HEK293 (cell line): ENCODE results near the gene SLC12A3.

Experiments
- CTCF ChIA-PET: fragments of 350-600 bp; formaldehyde crosslinking; extraction: SDS; loops from one replicate; lab custom pipeline; 2021; ENCODE audit warnings: antibody characterized with exemption; lab: Yijun Ruan, JAX
- POLR2A ChIA-PET: fragments of 300-600 bp; formaldehyde crosslinking; extraction: SDS; loops from one replicate; lab custom pipeline; 2020; ENCODE audit warnings: antibody characterized with exemption, inconsistent platforms; lab: Yijun Ruan, JAX
- H3K27ac ChIP-seq: fragments of 200-500 bp; sonication (Bioruptor generic); 2 replicates; pipeline ENCODE4 v1.5.1; 2014; ENCODE audit warnings: low read depth, low read length, control low read depth, inconsistent platforms; ENCODE audit errors: extremely low read depth
- H3K36me3 ChIP-seq, 2 experiments: fragments of 200-500 bp in 1 of 2; sonication (Bioruptor generic) in 1 of 2; 1 replicate in 1 of 2; 2 replicates in 1 of 2; pipeline ENCODE4 v1.5.1; 2014 to 2017; ENCODE audit warnings: inconsistent platforms in 2 of 2, low read length in 2 of 2; ENCODE audit not compliant: control insufficient read depth in 2 of 2, insufficient read depth in 1 of 2
- H3K4me1 ChIP-seq: fragments of 200-500 bp; sonication (Bioruptor generic); 2 replicates; pipeline ENCODE4 v1.5.1; 2014; ENCODE audit warnings: mild to moderate bottlenecking, low read length, inconsistent platforms; ENCODE audit not compliant: control insufficient read depth, insufficient read depth
- H3K4me3 ChIP-seq: 2 replicates; pipeline ENCODE4 v1.5.1; 2011; ENCODE audit warnings: low read depth, mild to moderate bottlenecking, control low read depth, low read length, moderate library complexity
- H3K9me3 ChIP-seq: fragments of 200-500 bp; sonication (Bioruptor generic); 2 replicates; pipeline ENCODE4 v1.5.1; 2014; ENCODE audit warnings: low read depth, low read length, inconsistent platforms; ENCODE audit not compliant: control insufficient read depth, insufficient read depth
- EGR2 ChIP-seq: fragments of 450-650 bp; formaldehyde crosslinking; IDR thresholded peaks from 2 replicates; pipeline ENCODE4 v1.5.1; 2016; ENCODE audit warnings: low read depth, missing biosample characterization, missing genetic modification characterization
- KLF1 ChIP-seq: fragments of 450-650 bp; formaldehyde crosslinking; IDR thresholded peaks from 2 replicates; pipeline ENCODE4 v1.5.1; 2016; ENCODE audit warnings: missing biosample characterization, missing genetic modification characterization
- KLF9 ChIP-seq: fragments of 450-650 bp; formaldehyde crosslinking; IDR thresholded peaks from 2 replicates; pipeline ENCODE4 v1.5.1; 2016; ENCODE audit warnings: missing biosample characterization, missing genetic modification characterization, low read depth
- MYNN ChIP-seq: fragments of 450-650 bp; formaldehyde crosslinking; IDR thresholded peaks from 2 replicates; pipeline ENCODE4 v1.5.1; 2016; ENCODE audit warnings: missing biosample characterization, missing genetic modification characterization, borderline replicate concordance
- MZF1 ChIP-seq: fragments of 450-650 bp; formaldehyde crosslinking; IDR thresholded peaks from 2 replicates; pipeline ENCODE4 v1.5.1; 2017; ENCODE audit warnings: missing biosample characterization, missing genetic modification characterization, borderline replicate concordance
- SP2 ChIP-seq: fragments of 450-650 bp; formaldehyde crosslinking; IDR thresholded peaks from 2 replicates; pipeline ENCODE4 v1.5.1; 2016; ENCODE audit warnings: missing biosample characterization, missing genetic modification characterization
- SP3 ChIP-seq: fragments of 450-650 bp; formaldehyde crosslinking; IDR thresholded peaks from 2 replicates; pipeline ENCODE4 v1.5.1; 2016; ENCODE audit warnings: missing biosample characterization, missing genetic modification characterization
- YY1 ChIP-seq: fragments of 450-650 bp; formaldehyde crosslinking; IDR thresholded peaks from 2 replicates; pipeline ENCODE4 v1.5.1; 2018; ENCODE audit warnings: missing biosample characterization, missing genetic modification characterization
- ZFP69B ChIP-seq: fragments of 450-650 bp; formaldehyde crosslinking; IDR thresholded peaks from 2 replicates; pipeline ENCODE4 v1.5.1; 2016; ENCODE audit warnings: missing biosample characterization, missing genetic modification characterization
- ZNF10 ChIP-seq: fragments of 450-650 bp; formaldehyde crosslinking; IDR thresholded peaks from 2 replicates; pipeline ENCODE4 v1.5.1; 2017; ENCODE audit warnings: missing biosample characterization, missing genetic modification characterization
- ZNF19 ChIP-seq: fragments of 450-650 bp; formaldehyde crosslinking; IDR thresholded peaks from 2 replicates; pipeline ENCODE4; 2016; ENCODE audit warnings: missing biosample characterization, missing genetic modification characterization, low read depth
- ZNF214 ChIP-seq: fragments of 450-650 bp; formaldehyde crosslinking; IDR thresholded peaks from 2 replicates; pipeline ENCODE4 v1.5.1; 2017; ENCODE audit warnings: missing biosample characterization, mild to moderate bottlenecking, missing genetic modification characterization, borderline replicate concordance
- ZNF335 ChIP-seq: fragments of 450-650 bp; formaldehyde crosslinking; conservative IDR thresholded peaks from 2 replicates; pipeline ENCODE4 v1.5.1; 2016; ENCODE audit warnings: missing biosample characterization, missing genetic modification characterization
- ZNF350 ChIP-seq: fragments of 450-650 bp; formaldehyde crosslinking; IDR thresholded peaks from 2 replicates; pipeline ENCODE4 v1.5.0; 2017; ENCODE audit warnings: missing biosample characterization, mild to moderate bottlenecking, missing genetic modification characterization
- ZNF366 ChIP-seq: fragments of 450-650 bp; formaldehyde crosslinking; conservative IDR thresholded peaks from 2 replicates; pipeline ENCODE4 v1.5.1; 2016; ENCODE audit warnings: missing biosample characterization, missing genetic modification characterization
- ZNF596 ChIP-seq: fragments of 450-650 bp; IDR thresholded peaks from 2 replicates; pipeline ENCODE4 v1.5.0; 2018; ENCODE audit warnings: missing biosample characterization, mild to moderate bottlenecking, missing genetic modification characterization, moderate library complexity
- ZNF629 ChIP-seq: fragments of 450-650 bp; formaldehyde crosslinking; IDR thresholded peaks from 2 replicates; pipeline ENCODE4 v1.5.1; 2017; ENCODE audit warnings: missing biosample characterization, missing genetic modification characterization
- ZNF660 ChIP-seq: fragments of 450-650 bp; IDR thresholded peaks from 2 replicates; pipeline ENCODE4 v1.5.1; 2018; ENCODE audit warnings: missing biosample characterization, mild to moderate bottlenecking, missing genetic modification characterization
- ZNF747 ChIP-seq: fragments of 450-650 bp; formaldehyde crosslinking; IDR thresholded peaks from 2 replicates; pipeline ENCODE4 v1.5.1; 2016; ENCODE audit warnings: missing biosample characterization, missing genetic modification characterization
- ZNF768 ChIP-seq: fragments of 450-650 bp; formaldehyde crosslinking; IDR thresholded peaks from 2 replicates; pipeline ENCODE4 v1.5.1; 2018; ENCODE audit warnings: missing biosample characterization, mild to moderate bottlenecking, missing genetic modification characterization
- ZNF777 ChIP-seq: fragments of 450-650 bp; formaldehyde crosslinking; IDR thresholded peaks from 2 replicates; pipeline ENCODE4 v1.5.1; 2017; ENCODE audit warnings: missing biosample characterization, missing genetic modification characterization, borderline replicate concordance
- ZXDB ChIP-seq: fragments of 450-650 bp; formaldehyde crosslinking; IDR thresholded peaks from 2 replicates; pipeline ENCODE4 v1.5.1; 2016; ENCODE audit warnings: missing biosample characterization, missing genetic modification characterization
- TF ChIP-seq, protein P1 (sequence below): fragments of 450-650 bp; IDR thresholded peaks from 2 replicates; pipeline ENCODE4 v1.5.1; 2018; ENCODE audit warnings: missing biosample characterization, mild to moderate bottlenecking, missing genetic modification characterization
- TF ChIP-seq, protein P2 (sequence below): fragments of 450-650 bp; formaldehyde crosslinking; IDR thresholded peaks from 2 replicates; pipeline ENCODE4 v1.5.1; 2016; ENCODE audit warnings: missing biosample characterization, missing genetic modification characterization
- TF ChIP-seq, protein P3 (sequence below): fragments of 450-650 bp; formaldehyde crosslinking; IDR thresholded peaks from 2 replicates; pipeline ENCODE4 v1.5.1; 2016; ENCODE audit warnings: missing biosample characterization, missing genetic modification characterization
- TF ChIP-seq, protein P4 (sequence below): fragments of 450-650 bp; IDR thresholded peaks from 2 replicates; pipeline ENCODE4 v1.5.1; 2018; ENCODE audit warnings: missing biosample characterization, missing genetic modification characterization

SLC12A3 gene

DNA sequence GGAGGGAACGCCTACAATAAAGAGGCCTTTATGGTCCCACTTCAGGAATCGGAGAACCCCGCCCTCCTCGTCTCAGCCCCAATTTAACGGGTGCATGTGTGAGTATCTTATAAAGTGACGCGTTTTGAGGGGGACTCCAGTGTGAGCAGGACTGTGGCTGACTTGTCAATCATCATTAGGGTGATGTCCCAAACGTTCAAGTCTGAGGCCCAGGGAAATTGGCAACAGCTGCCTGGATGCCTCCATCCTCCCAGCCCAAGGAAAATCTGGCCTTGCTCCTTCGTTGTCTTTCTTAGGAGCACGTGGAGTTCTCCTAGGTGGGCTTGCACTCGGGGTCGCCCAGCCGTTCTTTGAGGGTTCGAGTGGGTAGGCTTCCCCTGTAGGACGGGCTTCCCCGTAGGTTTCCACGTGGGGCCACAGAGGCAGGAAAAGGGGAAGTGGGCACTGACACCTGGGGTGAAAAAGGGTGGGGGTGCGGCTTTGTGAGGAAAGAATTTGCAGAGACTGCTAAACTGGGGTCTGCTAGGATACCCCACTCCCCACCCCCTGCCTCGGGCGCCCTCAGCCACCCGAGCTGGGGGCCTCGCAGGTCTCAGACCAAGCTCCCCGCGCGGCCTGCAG lies 66.4 kb downstream of the SLC12A3 start:
- peak overlapping the region; percentile 56; the same call in 1 of the 2 replicates for H3K27ac ChIP-seq
- POLR2A ChIA-PET, result interaction anchor here (0.5 to 3.3 kb wide), 13 partner anchors 10 to 70 kb away, joined by 3 to 16 read pairs (median 4); no protein-coding TSS in a partner anchor
- H3K4me1 ChIP-seq, result peaks cover 3% of the 10 kb centered on the region; the same call in 1 of the 2 replicates
- peak; percentile 91 for TF ChIP-seq ZNF335 (tag by site-specific recombination)
- TF ChIP-seq ZNF19, result 0 out of 2 replicates have a peak, but pooled peaks have one; percentile 38
- TF ChIP-seq ZNF214 (tag by site-specific recombination), result no peak
- TF ChIP-seq, protein P1, sequence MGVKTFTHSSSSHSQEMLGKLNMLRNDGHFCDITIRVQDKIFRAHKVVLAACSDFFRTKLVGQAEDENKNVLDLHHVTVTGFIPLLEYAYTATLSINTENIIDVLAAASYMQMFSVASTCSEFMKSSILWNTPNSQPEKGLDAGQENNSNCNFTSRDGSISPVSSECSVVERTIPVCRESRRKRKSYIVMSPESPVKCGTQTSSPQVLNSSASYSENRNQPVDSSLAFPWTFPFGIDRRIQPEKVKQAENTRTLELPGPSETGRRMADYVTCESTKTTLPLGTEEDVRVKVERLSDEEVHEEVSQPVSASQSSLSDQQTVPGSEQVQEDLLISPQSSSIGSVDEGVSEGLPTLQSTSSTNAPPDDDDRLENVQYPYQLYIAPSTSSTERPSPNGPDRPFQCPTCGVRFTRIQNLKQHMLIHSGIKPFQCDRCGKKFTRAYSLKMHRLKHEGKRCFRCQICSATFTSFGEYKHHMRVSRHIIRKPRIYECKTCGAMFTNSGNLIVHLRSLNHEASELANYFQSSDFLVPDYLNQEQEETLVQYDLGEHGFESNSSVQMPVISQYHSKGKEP (tag by site-specific recombination), result peak; percentile 27; the same call in 1 of the 2 replicates
- peak; percentile 54 for TF ChIP-seq EGR2
- TF ChIP-seq MYNN, result no peak
- no peak for TF ChIP-seq SP3 (tag by site-specific recombination)
- TF ChIP-seq, protein P2, sequence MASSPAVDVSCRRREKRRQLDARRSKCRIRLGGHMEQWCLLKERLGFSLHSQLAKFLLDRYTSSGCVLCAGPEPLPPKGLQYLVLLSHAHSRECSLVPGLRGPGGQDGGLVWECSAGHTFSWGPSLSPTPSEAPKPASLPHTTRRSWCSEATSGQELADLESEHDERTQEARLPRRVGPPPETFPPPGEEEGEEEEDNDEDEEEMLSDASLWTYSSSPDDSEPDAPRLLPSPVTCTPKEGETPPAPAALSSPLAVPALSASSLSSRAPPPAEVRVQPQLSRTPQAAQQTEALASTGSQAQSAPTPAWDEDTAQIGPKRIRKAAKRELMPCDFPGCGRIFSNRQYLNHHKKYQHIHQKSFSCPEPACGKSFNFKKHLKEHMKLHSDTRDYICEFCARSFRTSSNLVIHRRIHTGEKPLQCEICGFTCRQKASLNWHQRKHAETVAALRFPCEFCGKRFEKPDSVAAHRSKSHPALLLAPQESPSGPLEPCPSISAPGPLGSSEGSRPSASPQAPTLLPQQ, result peak; percentile 86
- no peak for TF ChIP-seq ZNF350 (tag by site-specific recombination)
- no peak for TF ChIP-seq ZNF629
- peak; percentile 87 for TF ChIP-seq ZXDB (tag by site-specific recombination)
- peak; percentile 81; the same call in 1 of the 2 replicates for TF ChIP-seq ZFP69B (tag by site-specific recombination)
- TF ChIP-seq, protein P3, sequence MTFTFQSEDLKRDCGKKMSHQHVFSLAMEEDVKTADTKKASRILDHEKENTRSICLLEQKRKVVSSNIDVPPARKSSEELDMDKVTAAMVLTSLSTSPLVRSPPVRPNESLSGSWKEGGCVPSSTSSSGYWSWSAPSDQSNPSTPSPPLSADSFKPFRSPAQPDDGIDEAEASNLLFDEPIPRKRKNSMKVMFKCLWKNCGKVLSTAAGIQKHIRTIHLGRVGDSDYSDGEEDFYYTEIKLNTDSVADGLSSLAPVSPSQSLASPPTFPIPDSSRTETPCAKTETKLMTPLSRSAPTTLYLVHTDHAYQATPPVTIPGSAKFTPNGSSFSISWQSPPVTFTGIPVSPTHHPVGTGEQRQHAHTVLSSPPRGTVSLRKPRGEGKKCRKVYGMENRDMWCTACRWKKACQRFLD (tag by site-specific recombination), result no peak
- TF ChIP-seq SP2 (tag by site-specific recombination), result peak; percentile 36
- TF ChIP-seq KLF9, result 0 out of 2 replicates have a peak, but pooled peaks have one; percentile 6
- TF ChIP-seq, protein P4, sequence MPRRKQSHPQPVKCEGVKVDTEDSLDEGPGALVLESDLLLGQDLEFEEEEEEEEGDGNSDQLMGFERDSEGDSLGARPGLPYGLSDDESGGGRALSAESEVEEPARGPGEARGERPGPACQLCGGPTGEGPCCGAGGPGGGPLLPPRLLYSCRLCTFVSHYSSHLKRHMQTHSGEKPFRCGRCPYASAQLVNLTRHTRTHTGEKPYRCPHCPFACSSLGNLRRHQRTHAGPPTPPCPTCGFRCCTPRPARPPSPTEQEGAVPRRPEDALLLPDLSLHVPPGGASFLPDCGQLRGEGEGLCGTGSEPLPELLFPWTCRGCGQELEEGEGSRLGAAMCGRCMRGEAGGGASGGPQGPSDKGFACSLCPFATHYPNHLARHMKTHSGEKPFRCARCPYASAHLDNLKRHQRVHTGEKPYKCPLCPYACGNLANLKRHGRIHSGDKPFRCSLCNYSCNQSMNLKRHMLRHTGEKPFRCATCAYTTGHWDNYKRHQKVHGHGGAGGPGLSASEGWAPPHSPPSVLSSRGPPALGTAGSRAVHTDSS, result 0 out of 2 replicates have a peak, but pooled peaks have one; percentile 24
- TF ChIP-seq ZNF747 (tag by site-specific recombination), result no peak
- 0 out of 2 replicates have a peak, but pooled peaks have one; percentile 8 for TF ChIP-seq MZF1 (tag by site-specific recombination)
- peak; percentile 91 for TF ChIP-seq KLF1 (tag by site-specific recombination)
- TF ChIP-seq ZNF10 (tag by site-specific recombination), result no peak
- peak; percentile 48; the same call in 1 of the 2 replicates for TF ChIP-seq YY1
- 0 out of 2 replicates have a peak, but pooled peaks have one; percentile 40 for TF ChIP-seq ZNF660 (tag by site-specific recombination)
- 0 out of 2 replicates have a peak, but pooled peaks have one; percentile 49 for TF ChIP-seq ZNF777 (tag by site-specific recombination)
- 0 out of 2 replicates have a peak, but pooled peaks have one; percentile 33 for TF ChIP-seq ZNF768 (tag by site-specific recombination)
- TF ChIP-seq ZNF596 (tag by site-specific recombination), result peak; percentile 9; the same call in 1 of the 2 replicates
- TF ChIP-seq ZNF366 (tag by site-specific recombination), result no peak
- CTCF ChIA-PET, result interaction anchor here (0.6 to 1.1 kb wide), 2 partner anchors 65 to 138 kb away, joined by 3 read pairs; no protein-coding TSS in a partner anchor
- H3K4me3 ChIP-seq, result peak overlapping the region; percentile 44
- H3K9me3 ChIP-seq, result no peaks in the 10 kb centered on the region
- peaks cover 4 to 16% of the 10 kb centered on the region in 2 experiments; a peak in 2 of 3 replicates for H3K36me3 ChIP-seq
